Measurements from ENCODE around the gene GDI1.
"Not testable (repeated sequence)": the region's sequence is repeated elsewhere in the genome, so short reads cannot be mapped to it uniquely, and the experiment has no call there.

GDI1 gene

GRCh38 chrX:154436983-154437752 is at the start of gene GDI1:
Gene GDI1, plus strand, starts transcription at chrX:154437154. Its CDS starts 101 bp downstream, at chrX:154437255.
- Histone ChIP-seq H3K36me3 (ENCODE audit: control insufficient read depth, low read depth, low read length) (peaks cover 7% of the 10 kb centered on the region), H3K4me1 (ENCODE audit: control insufficient read depth, low read depth, low read length) (no peaks in the 10 kb centered on the region), H3K27me3 (ENCODE audit: control insufficient read depth, insufficient read depth, low read length) (no peaks in the 10 kb centered on the region), H3K4me3 (ENCODE audit: low read length) (peak within 1 kb of the TSS; percentile 60), H3K27ac (ENCODE audit: low read length) (no peak within 1 kb of the TSS), H3K9me3 (ENCODE audit: control insufficient read depth, low read depth, low read length) (no peaks in the 10 kb centered on the region), H3K9ac (ENCODE audit: low read length) (peak within 1 kb of the TSS; percentile 45)

- not testable (repeated sequence) for H3K36me3 ChIP-seq (ENCODE audit: control insufficient read depth, low read depth, low read length); H3K9me3 ChIP-seq (ENCODE audit: control insufficient read depth, low read depth, low read length); H3K27me3 ChIP-seq (ENCODE audit: control insufficient read depth, insufficient read depth, low read length); H3K27ac ChIP-seq (ENCODE audit: low read length); H3K4me1 ChIP-seq (ENCODE audit: control insufficient read depth, low read depth, low read length); H3K4me3 ChIP-seq (ENCODE audit: low read length); H3K9ac ChIP-seq (ENCODE audit: low read length)
Observed at GRCh38 chrX:154388094-154388493, 48.9 kb upstream of the GDI1 start.

DNA sequence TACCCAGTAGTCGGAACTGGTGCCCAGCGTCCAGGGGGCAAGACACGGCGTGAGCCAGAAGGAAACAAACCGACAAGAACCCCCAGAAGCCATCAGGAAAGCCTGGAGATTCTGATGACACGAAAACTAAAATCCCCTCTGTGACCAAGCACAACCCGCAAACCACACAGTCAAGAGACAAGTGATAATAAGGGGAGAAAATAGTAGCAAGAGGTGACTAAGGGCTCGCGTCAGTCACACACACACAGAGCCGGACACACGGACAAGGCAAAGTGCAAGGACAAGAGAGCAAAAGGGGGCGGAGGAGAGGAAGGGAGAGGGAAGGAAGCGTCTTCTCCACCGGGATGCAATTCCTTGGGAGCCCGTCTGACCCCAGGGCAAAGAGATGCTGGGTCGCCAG is 48.3 kb upstream of the GDI1 start:
- not testable (repeated sequence) for H3K9me3 ChIP-seq (ENCODE audit: control insufficient read depth, low read depth, low read length); H3K27ac ChIP-seq (ENCODE audit: low read length); H3K27me3 ChIP-seq (ENCODE audit: control insufficient read depth, insufficient read depth, low read length); H3K36me3 ChIP-seq (ENCODE audit: control insufficient read depth, low read depth, low read length); H3K9ac ChIP-seq (ENCODE audit: low read length); H3K4me1 ChIP-seq (ENCODE audit: control insufficient read depth, low read depth, low read length); H3K4me3 ChIP-seq (ENCODE audit: low read length)

DNA sequence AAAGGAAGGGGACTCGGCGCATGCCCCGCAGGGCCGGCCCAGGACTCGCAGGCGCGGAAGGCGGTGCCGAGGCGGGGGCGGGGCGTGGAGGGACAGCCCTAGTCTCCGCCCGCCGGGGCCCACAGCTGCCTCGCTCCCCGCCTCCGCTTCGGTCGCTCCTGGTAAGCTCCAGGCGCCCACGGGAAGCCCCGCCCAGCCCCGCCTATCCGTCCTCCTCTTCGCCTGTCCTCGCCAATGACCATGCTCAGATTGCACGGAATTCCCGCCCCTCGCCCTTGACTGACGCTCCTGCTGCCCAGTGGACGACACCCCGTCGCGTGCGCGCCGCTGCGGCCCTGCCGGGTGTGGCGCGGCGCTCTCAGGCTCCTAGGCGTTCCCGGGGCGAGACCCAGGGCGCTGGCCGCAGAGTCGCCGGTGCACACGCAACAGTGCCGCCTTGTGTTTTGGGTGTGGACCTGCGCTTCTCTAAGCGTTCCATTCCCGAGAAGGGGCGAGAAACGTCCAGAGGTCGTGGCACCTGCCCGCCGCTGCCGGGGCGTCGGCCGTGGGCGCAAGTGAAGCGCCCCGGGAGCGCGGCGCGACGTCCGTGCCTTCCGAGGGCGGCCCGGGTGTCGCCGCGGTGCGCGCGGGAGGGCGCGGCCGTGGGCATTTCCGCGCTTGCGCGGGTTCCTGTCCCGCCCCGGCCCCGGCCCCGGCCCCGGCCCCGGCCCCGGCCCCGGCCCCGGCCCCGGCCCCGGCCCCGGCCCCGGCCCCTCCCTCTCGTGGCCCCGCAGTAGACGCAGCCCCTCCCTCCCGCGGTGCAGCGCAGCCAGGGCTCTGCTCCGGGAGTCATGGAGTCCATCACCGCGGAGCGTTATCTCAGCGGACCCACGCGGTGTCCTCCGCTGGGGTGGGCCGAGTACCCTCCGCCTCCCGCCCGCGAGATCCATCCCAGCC is 46.9 kb upstream of the GDI1 start:
- H3K27me3 ChIP-seq (ENCODE audit: control insufficient read depth, insufficient read depth, low read length); H3K27ac ChIP-seq (ENCODE audit: low read length); H3K4me3 ChIP-seq (ENCODE audit: low read length); H3K9ac ChIP-seq (ENCODE audit: low read length); H3K36me3 ChIP-seq (ENCODE audit: control insufficient read depth, low read depth, low read length); H3K9me3 ChIP-seq (ENCODE audit: control insufficient read depth, low read depth, low read length); H3K4me1 ChIP-seq (ENCODE audit: control insufficient read depth, low read depth, low read length): not testable (repeated sequence)

- not testable (repeated sequence) for H3K27ac ChIP-seq (ENCODE audit: low read length); H3K9me3 ChIP-seq (ENCODE audit: control insufficient read depth, low read depth, low read length); H3K9ac ChIP-seq (ENCODE audit: low read length); H3K27me3 ChIP-seq (ENCODE audit: control insufficient read depth, insufficient read depth, low read length); H3K4me1 ChIP-seq (ENCODE audit: control insufficient read depth, low read depth, low read length); H3K4me3 ChIP-seq (ENCODE audit: low read length)
- H3K36me3 ChIP-seq (ENCODE audit: control insufficient read depth, low read depth, low read length), result peaks cover 22% of the 10 kb centered on the region
Observed at GRCh38 chrX:154396363-154396762, 40.6 kb upstream of the GDI1 start.

GRCh38 chrX:154396973-154397887 is 39.7 kb upstream of the GDI1 start:
- Histone ChIP-seq H3K9me3 (ENCODE audit: control insufficient read depth, low read depth, low read length) (peaks cover 4% of the 10 kb centered on the region), H3K36me3 (ENCODE audit: control insufficient read depth, low read depth, low read length) (peaks cover 22% of the 10 kb centered on the region), H3K27ac (ENCODE audit: low read length) (peak overlapping the region; percentile 94), H3K9ac (ENCODE audit: low read length) (peak overlapping the region; percentile 99), H3K4me1 (ENCODE audit: control insufficient read depth, low read depth, low read length) (no peaks in the 10 kb centered on the region), H3K27me3 (ENCODE audit: control insufficient read depth, insufficient read depth, low read length) (no peaks in the 10 kb centered on the region), H3K4me3 (ENCODE audit: low read length) (peak overlapping the region; percentile 87)

GRCh38 chrX:154397888-154398667 is 38.9 kb upstream of the GDI1 start, which contains the start of gene RPL10:
Gene RPL10, plus strand, starts transcription at chrX:154398377. Its CDS starts 143 bp downstream, at chrX:154398520.
- H3K9me3 ChIP-seq (ENCODE audit: control insufficient read depth, low read depth, low read length), result peaks cover 4% of the 10 kb centered on the region
- peak within 1 kb of the TSS; percentile 99 for H3K9ac ChIP-seq (ENCODE audit: low read length)
- peaks cover 22% of the 10 kb centered on the region for H3K36me3 ChIP-seq (ENCODE audit: control insufficient read depth, low read depth, low read length)
- H3K4me1 ChIP-seq (ENCODE audit: control insufficient read depth, low read depth, low read length), result no peaks in the 10 kb centered on the region
- no peaks in the 10 kb centered on the region for H3K27me3 ChIP-seq (ENCODE audit: control insufficient read depth, insufficient read depth, low read length)
- H3K27ac ChIP-seq (ENCODE audit: low read length), result peak within 1 kb of the TSS; percentile 94
- peak within 1 kb of the TSS; percentile 87 for H3K4me3 ChIP-seq (ENCODE audit: low read length)

DNA sequence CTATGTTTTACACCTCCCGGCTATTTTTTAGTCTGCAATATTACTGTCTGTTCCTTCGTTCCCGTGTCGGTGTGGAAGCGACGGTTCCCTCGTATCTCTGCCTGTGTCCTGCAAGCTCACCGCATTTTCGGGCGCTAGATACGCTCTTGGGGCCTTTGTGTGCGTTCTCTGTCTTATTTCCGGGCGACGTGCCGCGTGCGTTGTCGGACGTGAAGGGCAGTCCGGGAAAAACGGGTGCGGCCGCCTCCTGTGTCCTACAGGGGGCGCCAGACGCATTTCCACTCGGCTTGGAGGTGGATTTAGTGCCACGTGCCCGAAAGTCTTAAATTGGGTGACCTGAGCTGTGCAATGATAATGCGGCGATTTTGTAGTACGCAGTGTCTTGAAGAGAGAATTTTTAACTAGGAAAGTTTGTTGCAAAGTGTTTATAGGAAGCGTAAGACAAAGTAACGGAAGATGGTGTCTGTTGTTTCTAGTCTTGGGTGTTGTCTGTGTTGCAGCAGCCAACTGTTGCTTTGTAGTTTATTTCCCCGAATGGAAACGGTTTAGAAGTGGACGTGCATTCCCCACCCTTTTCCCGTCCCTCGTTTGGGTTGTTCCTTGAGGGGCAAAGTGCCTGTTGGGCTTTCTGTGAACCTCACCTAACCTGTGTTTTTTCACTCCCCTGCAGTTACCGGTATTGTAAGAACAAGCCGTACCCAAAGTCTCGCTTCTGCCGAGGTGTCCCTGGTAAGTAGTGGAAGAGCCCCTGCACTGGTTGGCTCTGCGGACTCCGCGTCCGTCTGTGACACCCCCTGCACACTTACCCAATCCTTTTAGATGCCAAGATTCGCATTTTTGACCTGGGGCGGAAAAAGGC is 38.1 kb upstream of the GDI1 start:
- H3K9ac ChIP-seq (ENCODE audit: low read length), result peak overlapping the region; percentile 99
- H3K27ac ChIP-seq (ENCODE audit: low read length), result peak overlapping the region; percentile 81
- no peaks in the 10 kb centered on the region for H3K4me1 ChIP-seq (ENCODE audit: control insufficient read depth, low read depth, low read length)
- H3K36me3 ChIP-seq (ENCODE audit: control insufficient read depth, low read depth, low read length), result peaks cover 22% of the 10 kb centered on the region
- H3K9me3 ChIP-seq (ENCODE audit: control insufficient read depth, low read depth, low read length), result peaks cover 4% of the 10 kb centered on the region
- no peaks in the 10 kb centered on the region for H3K27me3 ChIP-seq (ENCODE audit: control insufficient read depth, insufficient read depth, low read length)
- peak overlapping the region; percentile 87 for H3K4me3 ChIP-seq (ENCODE audit: low read length)

GRCh38 chrX:154399527-154400368 is 37.2 kb upstream of the GDI1 start:
- H3K4me1 ChIP-seq (ENCODE audit: control insufficient read depth, low read depth, low read length), result no peaks in the 10 kb centered on the region
- H3K9me3 ChIP-seq (ENCODE audit: control insufficient read depth, low read depth, low read length), result peaks cover 4% of the 10 kb centered on the region
- H3K9ac ChIP-seq (ENCODE audit: low read length), result peak overlapping the region; percentile 99
- peaks cover 22% of the 10 kb centered on the region for H3K36me3 ChIP-seq (ENCODE audit: control insufficient read depth, low read depth, low read length)
- H3K4me3 ChIP-seq (ENCODE audit: low read length), result peak overlapping the region; percentile 87
- H3K27me3 ChIP-seq (ENCODE audit: control insufficient read depth, insufficient read depth, low read length), result no peaks in the 10 kb centered on the region
- H3K27ac ChIP-seq (ENCODE audit: low read length), result no peak overlapping the region
